NK-92 (cell line): ENCODE results near the gene TRIM32.

ENCODE experiments used
- DNase-seq: peaks from one replicate; lab custom pipeline; 2025; ENCODE audit not compliant: unreplicated experiment; lab: John Stamatoyannopoulos, UW

Gene TRIM32

GRCh38 chr9:116704470-116704869 is 17.4 kb downstream of the TRIM32 start:
- DNase-seq: no peak

GRCh38 chr9:116705531-116705930 is 18.4 kb downstream of the TRIM32 start:
- no peak for DNase-seq

- no peak for DNase-seq
Measured at GRCh38 chr9:116706310-116707290, 19.5 kb downstream of the TRIM32 start.

- DNase-seq: no peak
Measured at GRCh38 chr9:116712781-116713180, 25.7 kb downstream of the TRIM32 start.

- no peak for DNase-seq
Measured at GRCh38 chr9:116713271-116713670, 26.2 kb downstream of the TRIM32 start.

- no peak for DNase-seq
Measured at GRCh38 chr9:116715751-116716150, 28.6 kb downstream of the TRIM32 start.

GRCh38 chr9:116716438-116716837 is 29.3 kb downstream of the TRIM32 start:
- DNase-seq: no peak

GRCh38 chr9:116717150-116717549 is 30.0 kb downstream of the TRIM32 start:
- DNase-seq: no peak

GRCh38 chr9:116718111-116718510 is 31.0 kb downstream of the TRIM32 start:
- no peak for DNase-seq

GRCh38 chr9:116720111-116720510 is 33.0 kb downstream of the TRIM32 start:
- no peak for DNase-seq

- DNase-seq: no peak
Measured at GRCh38 chr9:116721411-116721810, 34.3 kb downstream of the TRIM32 start.

- no peak for DNase-seq
Measured at GRCh38 chr9:116721944-116722343, 34.8 kb downstream of the TRIM32 start.

- DNase-seq: no peak
Measured at GRCh38 chr9:116724123-116724522, 37.0 kb downstream of the TRIM32 start.

- DNase-seq: no peak
Measured at GRCh38 chr9:116726602-116727001, 39.5 kb downstream of the TRIM32 start.

GRCh38 chr9:116733010-116733641 is 46.0 kb downstream of the TRIM32 start:
- DNase-seq: no peak

- no peak for DNase-seq
Measured at GRCh38 chr9:116736399-116737151, 49.5 kb downstream of the TRIM32 start.

GRCh38 chr9:116737152-116737546 is 50.0 kb downstream of the TRIM32 start:
- no peak for DNase-seq

GRCh38 chr9:116741086-116741740 is 54.1 kb downstream of the TRIM32 start:
- DNase-seq: no peak

GRCh38 chr9:116741742-116742141 is 54.6 kb downstream of the TRIM32 start:
- no peak for DNase-seq

GRCh38 chr9:116749176-116749575 is 62.1 kb downstream of the TRIM32 start:
- DNase-seq: no peak

- DNase-seq: no peak
Measured at GRCh38 chr9:116749772-116750171, 62.7 kb downstream of the TRIM32 start.
